Spleen (tissue), 7 donors: Measurements from ENCODE around the gene NOTCH1.

Experiments used
- POLR2A ChIP-seq, 3 donors: fragments of 450-650 bp; IDR thresholded peaks; one replicate each; pipeline ENCODE4 v1.5.1; 2017; ENCODE audit warnings: antibody characterized with exemption in 3 of 3, mild to moderate bottlenecking in 1 of 3
- TF ChIP-seq, protein P1 (sequence below), 11 experiments: fragments of 200-600 bp in 7 of 11; fragments of 450-650 bp in 4 of 11; sonication (generic) in 4 of 11; IDR thresholded peaks in 8 of 11; conservative IDR thresholded peaks in 3 of 11; 1 replicate in 7 of 11; 2 replicates in 4 of 11; pipeline versions ENCODE4 v1.4.0 to v1.8.0; 2016 to 2021; ENCODE audit warnings: antibody characterized with exemption in 11 of 11, inconsistent platforms in 4 of 11, mild to moderate bottlenecking in 1 of 11
- donor health status: DM: no; HTN: no; CAD: no; lungs with moderate emphysema.
- donor health status: DM: no; HTN: no; CAD: no.
- donor health status: DM: no; HTN: no; CAD: no.

DNA sequence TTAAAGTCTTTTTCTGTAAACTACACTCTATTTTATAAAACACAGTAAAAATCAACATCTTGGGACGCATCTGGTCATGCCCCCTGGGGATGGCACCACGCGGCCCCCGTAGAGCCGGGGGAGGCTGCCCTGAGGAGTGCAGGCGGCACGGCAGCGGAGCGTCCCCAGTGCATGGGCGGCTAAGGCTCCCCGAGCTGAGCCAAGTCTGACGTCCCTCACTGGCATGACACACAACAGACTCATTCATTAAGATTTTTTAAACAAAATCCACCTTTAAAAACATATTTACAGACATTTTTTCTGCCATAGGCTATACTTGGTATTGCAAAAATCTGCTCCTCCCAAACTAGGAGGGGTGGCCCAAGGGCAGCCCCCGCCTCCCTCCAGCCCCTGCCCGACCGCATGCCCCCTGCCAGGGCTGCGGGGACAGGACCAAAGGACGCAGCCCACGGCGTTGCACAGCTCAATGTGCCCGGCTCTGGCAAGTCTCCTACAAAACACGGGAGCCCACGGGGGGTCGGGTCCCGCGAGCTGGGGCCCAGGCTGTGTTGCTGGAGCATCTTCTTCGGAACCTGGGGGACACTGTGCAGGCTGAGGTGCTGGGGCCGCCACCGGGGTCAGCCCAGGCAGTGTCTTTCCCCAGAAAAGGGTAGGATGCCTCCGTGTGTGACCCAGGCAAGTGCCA is 51.2 kb downstream of the NOTCH1 start:
- TF ChIP-seq, protein P1, sequence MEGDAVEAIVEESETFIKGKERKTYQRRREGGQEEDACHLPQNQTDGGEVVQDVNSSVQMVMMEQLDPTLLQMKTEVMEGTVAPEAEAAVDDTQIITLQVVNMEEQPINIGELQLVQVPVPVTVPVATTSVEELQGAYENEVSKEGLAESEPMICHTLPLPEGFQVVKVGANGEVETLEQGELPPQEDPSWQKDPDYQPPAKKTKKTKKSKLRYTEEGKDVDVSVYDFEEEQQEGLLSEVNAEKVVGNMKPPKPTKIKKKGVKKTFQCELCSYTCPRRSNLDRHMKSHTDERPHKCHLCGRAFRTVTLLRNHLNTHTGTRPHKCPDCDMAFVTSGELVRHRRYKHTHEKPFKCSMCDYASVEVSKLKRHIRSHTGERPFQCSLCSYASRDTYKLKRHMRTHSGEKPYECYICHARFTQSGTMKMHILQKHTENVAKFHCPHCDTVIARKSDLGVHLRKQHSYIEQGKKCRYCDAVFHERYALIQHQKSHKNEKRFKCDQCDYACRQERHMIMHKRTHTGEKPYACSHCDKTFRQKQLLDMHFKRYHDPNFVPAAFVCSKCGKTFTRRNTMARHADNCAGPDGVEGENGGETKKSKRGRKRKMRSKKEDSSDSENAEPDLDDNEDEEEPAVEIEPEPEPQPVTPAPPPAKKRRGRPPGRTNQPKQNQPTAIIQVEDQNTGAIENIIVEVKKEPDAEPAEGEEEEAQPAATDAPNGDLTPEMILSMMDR (IDR thresholded peaks at IDR 0.05 in 8 of 11, conservative IDR thresholded peaks at IDR 0.05 in 3 of 11) = no peak
- TF ChIP-seq POLR2A (IDR thresholded peaks at IDR 0.05) = no peak
